Astrocyte (in vitro differentiated cells and primary cell): Measurements from ENCODE around the gene EME1. TPM values are rescaled to one million over a fixed set of nuclear protein-coding genes. Genes with fewer than 3 reads are reported as not detected.
A peak's percentile ranks its signal among the peaks of the same experiment; 100 is the strongest.

Experiments used
- DNase-seq: peaks from one replicate; pipeline ENCODE4 v3.0.0-alpha.2; 2010; ENCODE audit warnings: low read depth
- FAIRE-seq: peaks from 2 replicates; lab custom pipeline; 2011; peaks lifted over from hg19 to GRCh38; lab: Jason Lieb, UNC
- H2AFZ ChIP-seq: 2 replicates; pipeline ENCODE4 v1.6.0; 2012; ENCODE audit warnings: low read depth, low read length, inconsistent platforms
- H3K27ac ChIP-seq: 2 replicates; pipeline ENCODE4 v1.5.1; 2011; ENCODE audit warnings: low read depth, low read length, inconsistent platforms
- H3K27me3 ChIP-seq: 2 replicates; pipeline ENCODE4 v1.6.0; 2011; ENCODE audit warnings: low read length, inconsistent platforms; ENCODE audit not compliant: insufficient read depth
- H3K36me3 ChIP-seq: 2 replicates; pipeline ENCODE4 v1.5.1; 2011; ENCODE audit warnings: low read length, inconsistent platforms; ENCODE audit not compliant: insufficient read depth
- H3K4me1 ChIP-seq: 2 replicates; pipeline ENCODE4 v1.5.1; 2011; ENCODE audit warnings: low read length, inconsistent platforms; ENCODE audit not compliant: insufficient read depth
- H3K4me2 ChIP-seq: 2 replicates; pipeline ENCODE4 v1.6.0; 2012; ENCODE audit warnings: low read length, inconsistent platforms
- H3K4me3 ChIP-seq: 2 replicates; pipeline ENCODE4 v1.5.1; 2011; ENCODE audit warnings: low read depth, mild to moderate bottlenecking, low read length, inconsistent platforms; ENCODE audit not compliant: insufficient read depth
- H3K79me2 ChIP-seq: 2 replicates; pipeline ENCODE4 v1.6.0; 2012; ENCODE audit warnings: mild to moderate bottlenecking, low read length, inconsistent platforms; ENCODE audit not compliant: insufficient read depth
- H3K9ac ChIP-seq: 2 replicates; pipeline ENCODE4 v1.6.0; 2012; ENCODE audit warnings: mild to moderate bottlenecking, low read length, inconsistent platforms
- H3K9me3 ChIP-seq: 2 replicates; pipeline ENCODE4 v1.5.1; 2012; ENCODE audit warnings: low read depth, mild to moderate bottlenecking, low read length, inconsistent platforms; ENCODE audit not compliant: insufficient read depth
- H4K20me1 ChIP-seq: 2 replicates; pipeline ENCODE4 v1.6.0; 2012; ENCODE audit warnings: low read length, inconsistent platforms; ENCODE audit not compliant: insufficient read depth
- H3K27ac Mint-ChIP-seq: one replicate; pipeline ENCODE4 v1.8.0; 2021; ENCODE audit warnings: mild to moderate bottlenecking, mixed read lengths; ENCODE audit not compliant: unreplicated experiment
- H3K27me3 Mint-ChIP-seq: one replicate; pipeline ENCODE4 v1.8.0; 2021; ENCODE audit warnings: low read depth, mixed read lengths; ENCODE audit not compliant: unreplicated experiment
- H3K36me3 Mint-ChIP-seq: one replicate; pipeline ENCODE4 v1.8.0; 2021; ENCODE audit warnings: low read depth, mixed read lengths; ENCODE audit not compliant: unreplicated experiment
- H3K4me1 Mint-ChIP-seq: one replicate; pipeline ENCODE4 v1.8.0; 2021; ENCODE audit warnings: low read depth, mixed read lengths; ENCODE audit not compliant: unreplicated experiment
- H3K4me3 Mint-ChIP-seq: one replicate; pipeline ENCODE4 v1.8.0; 2021; ENCODE audit warnings: mild to moderate bottlenecking, moderate library complexity, mixed read lengths; ENCODE audit not compliant: unreplicated experiment
- H3K9me3 Mint-ChIP-seq: one replicate; pipeline ENCODE4 v1.8.0; 2021; ENCODE audit warnings: mild to moderate bottlenecking, mixed read lengths; ENCODE audit not compliant: unreplicated experiment
- EZH2 ChIP-seq: IDR thresholded peaks from 2 replicates; pipeline ENCODE4 v1.6.1; 2012; ENCODE audit warnings: mild to moderate bottlenecking, low read length, inconsistent platforms; ENCODE audit not compliant: insufficient read depth
- total RNA-seq: library from RNA; stranded (reverse); gene quantifications from 2 replicates; pipeline ENCODE4 v1.2.1, GENCODE V29; 2021
- TF ChIP-seq, protein P1 (sequence below): IDR thresholded peaks from 2 replicates; pipeline ENCODE4 v1.5.1; 2011; ENCODE audit warnings: low read depth, mild to moderate bottlenecking, inconsistent platforms, low read length, moderate library complexity; ENCODE audit not compliant: insufficient read depth

EME1 gene
- total RNA-seq, 1 donor from 2014 or later: 3.1 TPM

DNA sequence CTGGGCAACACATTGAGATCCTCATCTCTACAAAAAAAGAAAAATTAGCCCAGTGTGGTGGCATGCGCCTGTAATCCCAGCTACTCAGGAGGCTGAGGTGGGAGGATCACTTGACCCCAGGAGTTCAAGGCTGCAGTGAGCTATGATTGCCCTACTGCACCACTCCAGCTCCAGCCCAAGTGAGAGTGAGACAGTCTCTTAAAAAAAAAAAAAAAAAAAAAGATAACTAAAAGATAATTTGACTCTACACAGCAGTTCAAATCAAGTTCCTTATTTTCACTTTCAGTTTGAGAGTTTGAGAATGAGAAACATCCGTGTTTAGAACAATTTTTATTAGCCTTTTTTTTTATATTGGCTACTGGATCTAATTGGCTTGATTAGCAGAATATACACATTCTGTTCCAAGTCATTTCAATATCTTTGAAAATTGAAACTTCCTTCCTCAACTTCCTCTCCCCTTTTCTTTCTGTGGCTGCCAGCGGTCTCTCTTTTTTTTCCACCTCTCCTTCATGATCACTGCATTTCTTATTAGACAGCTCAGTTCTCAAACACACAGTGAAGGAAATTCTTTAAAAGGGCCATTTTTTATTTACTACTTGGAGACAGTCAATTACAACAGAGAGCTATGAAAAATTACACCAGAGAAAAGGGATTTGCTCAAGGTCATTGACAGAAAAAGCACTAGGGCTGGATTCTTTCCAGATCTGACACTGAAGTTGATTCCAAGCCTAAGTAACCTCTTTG lies 48.5 kb downstream of the EME1 start:
- peaks cover 2% of the 10 kb centered on the region for H3K36me3 Mint-ChIP-seq
- Histone ChIP-seq H3K9me3 (no peaks in the 10 kb centered on the region), H3K9ac (peak overlapping the region; percentile 14), H3K27ac (no peak overlapping the region), H3K4me1 (peaks cover 21% of the 10 kb centered on the region), H3K27me3 (no peaks in the 10 kb centered on the region), H4K20me1 (no peaks in the 10 kb centered on the region), H2AFZ (peak overlapping the region; percentile 13), H3K79me2 (no peaks in the 10 kb centered on the region), H3K36me3 (no peaks in the 10 kb centered on the region), H3K4me3 (peak overlapping the region; percentile 8), H3K4me2 (peak overlapping the region; percentile 66)
- no peak for FAIRE-seq
- no peak overlapping the region for H3K4me3 Mint-ChIP-seq
- H3K4me1 Mint-ChIP-seq: peaks cover 17% of the 10 kb centered on the region
- H3K27ac Mint-ChIP-seq: no peak overlapping the region
- DNase-seq: no peak
- no peaks in the 10 kb centered on the region for H3K27me3 Mint-ChIP-seq
- TF ChIP-seq, protein P1, sequence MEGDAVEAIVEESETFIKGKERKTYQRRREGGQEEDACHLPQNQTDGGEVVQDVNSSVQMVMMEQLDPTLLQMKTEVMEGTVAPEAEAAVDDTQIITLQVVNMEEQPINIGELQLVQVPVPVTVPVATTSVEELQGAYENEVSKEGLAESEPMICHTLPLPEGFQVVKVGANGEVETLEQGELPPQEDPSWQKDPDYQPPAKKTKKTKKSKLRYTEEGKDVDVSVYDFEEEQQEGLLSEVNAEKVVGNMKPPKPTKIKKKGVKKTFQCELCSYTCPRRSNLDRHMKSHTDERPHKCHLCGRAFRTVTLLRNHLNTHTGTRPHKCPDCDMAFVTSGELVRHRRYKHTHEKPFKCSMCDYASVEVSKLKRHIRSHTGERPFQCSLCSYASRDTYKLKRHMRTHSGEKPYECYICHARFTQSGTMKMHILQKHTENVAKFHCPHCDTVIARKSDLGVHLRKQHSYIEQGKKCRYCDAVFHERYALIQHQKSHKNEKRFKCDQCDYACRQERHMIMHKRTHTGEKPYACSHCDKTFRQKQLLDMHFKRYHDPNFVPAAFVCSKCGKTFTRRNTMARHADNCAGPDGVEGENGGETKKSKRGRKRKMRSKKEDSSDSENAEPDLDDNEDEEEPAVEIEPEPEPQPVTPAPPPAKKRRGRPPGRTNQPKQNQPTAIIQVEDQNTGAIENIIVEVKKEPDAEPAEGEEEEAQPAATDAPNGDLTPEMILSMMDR: no peak
- TF ChIP-seq EZH2: no peak
- H3K9me3 Mint-ChIP-seq: peaks cover 5% of the 10 kb centered on the region

DNA sequence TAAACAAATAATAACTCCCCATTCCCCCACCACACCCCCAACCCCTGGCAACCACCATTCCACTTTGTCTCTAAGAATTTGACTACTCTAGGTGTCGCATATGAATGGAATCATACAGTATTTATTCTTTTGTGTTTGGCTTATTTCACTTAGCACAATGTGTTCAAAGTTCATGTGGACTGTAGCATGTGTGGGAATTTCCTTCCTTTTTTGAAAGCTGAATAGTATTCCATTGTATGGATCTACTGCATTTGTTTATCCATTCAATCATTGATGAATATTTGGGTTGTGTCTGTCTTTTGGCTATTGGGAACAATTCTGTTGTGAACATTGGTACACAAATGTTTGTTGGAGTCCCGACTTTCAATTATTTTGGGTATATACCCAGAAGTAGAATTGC lies 49.7 kb downstream of the EME1 start:
- H3K27ac Mint-ChIP-seq: no peak overlapping the region
- Histone ChIP-seq H3K9me3 (no peaks in the 10 kb centered on the region), H3K27ac (no peak overlapping the region), H4K20me1 (no peaks in the 10 kb centered on the region), H3K27me3 (no peaks in the 10 kb centered on the region), H3K79me2 (no peaks in the 10 kb centered on the region), H3K9ac (no peak overlapping the region), H3K4me3 (no peak overlapping the region), H3K4me2 (no peak overlapping the region), H3K36me3 (no peaks in the 10 kb centered on the region), H3K4me1 (peaks cover 27% of the 10 kb centered on the region), H2AFZ (no peak overlapping the region)
- peaks cover 5% of the 10 kb centered on the region for H3K9me3 Mint-ChIP-seq
- FAIRE-seq (no peak), DNase-seq (no peak)
- TF ChIP-seq EZH2: no peak
- TF ChIP-seq, protein P1: no peak
- no peaks in the 10 kb centered on the region for H3K27me3 Mint-ChIP-seq
- H3K36me3 Mint-ChIP-seq: peaks cover 2% of the 10 kb centered on the region
- no peak overlapping the region for H3K4me3 Mint-ChIP-seq
- H3K4me1 Mint-ChIP-seq: peaks cover 23% of the 10 kb centered on the region

DNA sequence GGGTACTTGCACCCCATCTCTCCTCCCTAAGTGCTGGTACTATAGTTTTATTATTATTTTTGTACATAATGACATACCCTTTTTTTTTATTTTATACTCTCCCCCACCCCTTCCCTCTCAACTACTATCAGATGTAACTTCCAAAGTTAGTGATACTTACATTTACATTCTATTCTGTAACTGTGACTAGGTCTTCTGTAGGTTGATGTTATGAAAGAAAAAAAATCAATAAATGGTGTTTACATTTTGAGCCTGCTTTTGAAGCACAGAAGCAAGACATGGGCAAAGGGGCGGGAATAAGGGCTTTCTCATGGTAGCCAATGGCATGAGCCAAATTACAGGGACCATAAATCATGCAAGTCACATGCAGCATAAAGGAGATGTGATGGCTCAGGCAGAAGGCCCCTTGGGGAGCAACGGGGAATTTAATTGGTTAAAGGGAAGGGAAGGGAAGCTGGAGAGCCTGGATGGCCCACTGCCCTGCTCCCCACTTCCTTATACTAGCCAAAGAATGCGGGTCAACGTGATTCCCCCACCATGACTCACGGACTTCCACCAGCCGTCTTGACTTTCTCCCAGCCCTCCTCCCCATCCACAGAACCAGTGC lies 50.6 kb downstream of the EME1 start:
- Histone ChIP-seq H3K4me2 (peak overlapping the region; percentile 89), H3K4me1 (peaks cover 27% of the 10 kb centered on the region), H3K9me3 (no peaks in the 10 kb centered on the region), H3K4me3 (no peak overlapping the region), H3K27ac (no peak overlapping the region), H3K79me2 (no peaks in the 10 kb centered on the region), H3K36me3 (no peaks in the 10 kb centered on the region), H4K20me1 (no peaks in the 10 kb centered on the region), H3K9ac (no peak overlapping the region), H2AFZ (peak overlapping the region; percentile 7), H3K27me3 (no peaks in the 10 kb centered on the region)
- no peaks in the 10 kb centered on the region for H3K27me3 Mint-ChIP-seq
- TF ChIP-seq, protein P1: no peak
- TF ChIP-seq EZH2: no peak
- peak; percentile 67 for FAIRE-seq
- H3K4me3 Mint-ChIP-seq: peak overlapping the region; percentile 67
- H3K27ac Mint-ChIP-seq: peak overlapping the region; percentile 92
- peaks cover 23% of the 10 kb centered on the region for H3K4me1 Mint-ChIP-seq
- peak; percentile 90 for DNase-seq
- H3K9me3 Mint-ChIP-seq: peaks cover 5% of the 10 kb centered on the region
- peaks cover 2% of the 10 kb centered on the region for H3K36me3 Mint-ChIP-seq
